ENCODE results near the gene LY6G6D.
"Not testable (repeated sequence)": the region's sequence is repeated elsewhere in the genome, so short reads cannot be mapped to it uniquely, and the experiment has no call there.

Gene LY6G6D

DNA sequence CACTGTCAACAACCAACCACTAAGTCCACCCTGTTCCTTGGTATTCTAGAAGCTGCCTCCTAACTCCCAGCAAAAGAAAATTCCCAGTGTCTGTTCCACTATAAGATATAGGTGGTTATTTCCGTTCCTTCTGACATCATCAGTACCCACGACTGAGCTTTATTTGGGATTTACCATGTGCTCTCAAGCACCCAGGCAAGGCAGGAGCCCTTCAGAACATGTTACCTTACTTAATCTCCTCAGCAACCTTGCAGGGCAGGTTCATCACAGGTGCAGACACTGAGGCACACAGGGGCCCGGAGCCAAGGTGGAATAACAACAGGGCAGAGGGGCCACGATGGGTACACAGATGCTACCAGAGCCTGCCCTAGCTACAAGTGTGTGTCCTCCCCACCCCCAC, 22.8 kb upstream of the LY6G6D start:
- peak; percentile 67 for DNase-seq (ENCODE audit: low spot score)

DNA sequence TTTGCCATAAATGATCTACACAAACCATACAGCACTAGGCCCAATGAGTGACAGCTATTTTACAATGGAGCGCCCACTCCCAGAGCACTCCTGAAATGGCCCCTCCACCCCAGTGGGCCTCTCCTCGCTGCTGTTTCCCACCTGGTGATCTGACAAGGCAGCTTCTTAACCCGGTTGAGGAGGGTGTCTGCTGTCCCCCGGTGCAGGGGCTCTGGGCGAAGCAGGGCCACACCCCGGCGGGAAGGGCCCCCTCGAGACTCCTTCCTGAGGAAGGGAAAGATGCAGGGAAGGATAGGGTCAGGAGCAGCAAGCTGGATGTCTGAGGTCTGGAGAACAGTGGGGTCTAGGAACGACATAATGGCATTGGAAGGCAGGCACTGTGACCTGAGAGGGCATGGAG, 22.3 kb upstream of the LY6G6D start:
- DNase-seq (ENCODE audit: low spot score) = no peak

DNA sequence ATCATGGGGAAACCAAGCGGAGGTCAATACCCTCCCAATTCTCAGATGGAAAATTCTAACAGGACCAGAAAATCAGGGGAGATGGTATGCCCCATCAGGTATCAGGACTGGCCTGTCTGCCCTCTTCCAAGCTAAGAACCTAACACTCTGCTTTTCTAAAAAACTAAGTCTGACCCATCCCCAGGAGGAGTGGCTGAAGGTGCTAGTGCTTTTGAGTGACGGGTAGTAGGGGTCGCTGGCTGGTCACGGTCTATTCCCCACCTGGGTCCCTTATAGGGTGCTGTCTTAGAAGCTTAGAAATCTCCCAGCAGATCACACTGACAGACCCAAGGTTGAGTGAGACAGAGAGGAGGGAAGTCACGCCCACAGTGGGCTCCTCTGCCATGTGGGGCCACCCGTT, 21.6 kb upstream of the LY6G6D start:
- no peak for DNase-seq (ENCODE audit: low spot score)

DNA sequence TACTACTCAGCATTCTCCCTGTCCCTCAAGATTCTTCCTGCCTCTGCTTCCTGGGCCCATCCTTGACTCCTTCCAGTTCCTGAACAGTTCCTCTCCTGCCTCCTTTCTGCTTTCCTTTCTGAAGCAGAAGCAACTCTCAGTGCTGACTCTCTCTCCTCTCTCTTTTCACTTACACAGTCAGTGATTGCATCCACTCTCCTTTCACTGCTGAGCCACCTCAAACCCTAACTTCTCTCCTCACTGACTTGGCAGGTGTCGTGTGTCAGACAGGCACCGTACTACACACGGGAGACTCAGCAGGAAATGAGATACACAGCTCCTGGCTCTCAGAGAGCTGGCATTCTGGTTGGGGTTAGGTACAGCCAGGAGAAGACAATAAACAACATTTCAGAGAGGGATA, 17.6 kb upstream of the LY6G6D start:
- DNase-seq (ENCODE audit: low spot score) = no peak

DNA sequence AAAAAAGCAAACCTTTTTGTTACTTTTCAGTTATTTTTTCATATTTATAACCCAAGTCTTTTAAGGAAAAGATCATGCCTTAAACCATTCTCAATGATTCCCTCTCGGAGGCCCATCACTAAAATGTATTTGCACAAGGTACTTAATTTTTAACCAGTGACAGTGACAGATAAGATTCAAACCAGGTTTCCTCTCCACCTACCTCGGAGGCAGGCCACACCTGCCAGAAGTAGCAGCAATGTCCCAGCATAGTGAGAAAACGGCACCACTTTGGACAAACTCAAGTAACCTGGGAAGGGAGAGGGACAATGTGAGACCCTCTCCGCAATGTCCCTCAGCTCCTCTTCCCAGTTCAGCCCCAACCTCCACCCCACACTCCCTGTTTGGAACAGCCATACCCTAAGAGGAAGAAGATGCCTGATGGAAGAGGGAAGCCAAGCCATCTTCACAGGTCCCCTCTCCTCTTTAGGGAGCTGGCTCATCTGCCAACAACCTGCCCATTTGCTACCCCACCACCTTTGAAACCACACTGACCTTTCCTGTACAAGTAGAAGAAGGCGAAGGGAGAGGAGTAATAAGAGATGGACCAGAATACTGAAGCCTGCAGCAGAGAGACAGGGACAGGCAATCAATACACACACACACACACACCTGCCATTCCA, 14.3 kb upstream of the LY6G6D start:
- no peak for DNase-seq (ENCODE audit: low spot score)

DNA sequence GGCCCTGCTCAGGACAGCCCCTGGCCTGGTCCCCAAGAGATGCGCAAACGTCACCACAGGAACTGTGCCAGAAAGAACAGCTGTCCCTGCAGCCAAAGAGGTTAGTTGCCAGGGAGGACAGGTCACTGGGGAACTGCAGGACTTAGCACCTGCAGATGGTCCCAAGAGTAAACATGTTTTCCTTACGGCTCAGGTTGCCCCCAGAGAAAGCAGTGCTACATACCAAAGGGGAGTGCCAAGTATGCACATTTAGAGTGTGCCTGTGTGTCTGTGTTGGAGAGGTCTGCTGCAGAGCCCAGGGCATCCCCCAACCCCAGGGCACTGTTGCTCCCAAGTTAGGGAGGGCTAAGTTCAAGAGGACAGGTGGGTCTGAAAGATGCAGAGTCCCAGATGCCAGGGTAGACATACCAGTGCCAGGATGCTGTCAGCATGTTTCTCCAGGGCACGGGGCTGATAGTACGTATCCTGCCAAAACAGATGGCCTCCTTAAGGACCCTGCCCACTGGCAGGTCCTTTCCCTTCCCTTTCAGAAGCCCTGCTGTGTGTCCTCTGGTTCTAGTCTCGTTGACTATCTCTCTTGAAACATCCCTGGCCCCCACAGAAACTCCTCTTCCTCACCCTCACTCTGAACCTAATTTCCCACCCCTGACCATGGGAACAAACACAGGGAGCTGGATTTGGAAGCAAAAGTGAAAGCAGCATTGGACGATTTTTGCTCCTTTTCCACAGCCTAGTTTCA, 13.3 kb upstream of the LY6G6D start:
- no peak for DNase-seq (ENCODE audit: low spot score)

DNA sequence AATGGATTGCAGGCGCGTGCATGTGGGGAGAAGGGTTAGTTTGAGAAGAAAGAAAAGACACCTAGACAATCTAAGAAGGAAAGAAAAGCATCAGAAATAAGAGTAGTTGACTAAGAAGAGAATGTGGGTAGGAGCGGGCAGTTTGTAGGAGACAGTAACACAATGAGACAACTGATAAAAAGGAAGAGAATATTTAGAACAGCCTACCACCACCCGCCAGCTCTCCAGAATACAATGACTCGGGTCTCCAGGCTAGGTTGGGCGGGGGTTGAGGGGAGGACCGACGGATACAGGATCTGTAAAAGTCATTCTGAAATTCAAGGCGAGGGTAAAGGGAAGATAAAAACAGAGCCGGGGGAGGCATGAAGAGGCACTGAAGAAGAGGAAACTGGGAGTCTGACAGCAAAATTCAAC, 12.7 kb upstream of the LY6G6D start:
- DNase-seq (ENCODE audit: low spot score) = no peak

DNA sequence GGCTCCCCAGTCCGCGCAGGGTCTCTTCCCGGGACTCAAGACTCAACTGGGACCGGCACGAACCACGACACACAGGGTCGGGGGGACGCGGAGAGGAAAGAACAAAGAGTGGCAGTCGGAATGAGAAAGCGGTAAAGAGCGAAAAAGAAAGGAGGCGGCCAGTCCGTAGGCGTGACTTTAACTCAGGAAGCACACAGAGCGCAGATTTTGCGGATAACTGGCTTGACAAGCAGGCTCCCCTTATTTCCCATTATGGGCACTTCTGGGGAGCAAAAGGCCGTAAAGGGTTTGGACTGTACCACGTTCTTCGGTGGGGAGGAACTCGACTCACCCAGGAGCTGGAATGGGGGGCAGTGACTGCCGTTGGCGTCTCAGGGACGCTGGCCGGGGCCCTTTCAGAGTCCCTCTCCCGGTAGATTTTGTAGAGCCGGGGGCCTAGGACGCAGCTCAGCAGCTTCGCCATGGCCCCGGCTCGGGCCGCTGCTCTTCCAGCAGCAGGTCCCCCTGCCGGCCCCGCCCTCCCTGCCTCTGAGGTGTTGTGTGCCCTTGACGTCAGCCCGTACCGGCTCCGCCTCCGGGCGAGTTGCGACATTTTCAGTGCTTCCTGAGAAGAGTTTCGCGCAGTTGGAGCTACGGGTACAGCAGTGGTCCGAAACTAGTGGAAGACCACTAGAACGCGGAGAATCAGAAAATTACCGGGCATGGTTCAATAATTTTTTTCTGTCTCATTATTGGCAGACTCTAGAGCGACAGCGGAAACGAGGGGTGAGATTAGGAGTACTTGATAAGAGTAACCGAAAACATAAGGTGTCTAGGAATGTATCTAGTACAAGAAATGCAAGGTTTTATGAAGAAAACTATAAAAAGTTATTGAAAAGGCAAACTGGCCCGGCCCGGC, 12.1 kb upstream of the LY6G6D start, which contains the start of gene ABHD16A:
Gene ABHD16A (minus strand): TSS at position 506 of the 898 bp plus-strand sequence. CDS start 43 bp downstream, at position 463.
- DNase-seq (ENCODE audit: low spot score) = peak; percentile 99

DNA sequence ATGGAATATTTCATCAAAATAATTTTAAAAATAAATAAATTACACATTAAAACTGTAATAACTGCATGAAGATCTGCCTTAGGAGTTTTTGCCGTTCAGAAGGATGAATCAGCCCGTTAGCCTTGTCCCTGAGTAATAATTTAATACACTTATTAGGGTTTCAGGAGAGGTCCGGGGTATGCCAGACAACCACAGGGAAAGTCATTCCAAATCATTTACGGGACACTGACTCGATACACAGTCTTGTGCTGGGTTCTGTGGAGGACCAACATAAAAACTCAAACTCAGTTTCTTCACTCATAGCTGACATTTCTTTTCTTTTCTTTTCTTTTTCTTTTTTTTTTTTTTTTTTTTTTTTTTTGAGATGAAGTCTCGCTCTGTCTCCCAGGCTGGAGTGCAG, 9.2 kb upstream of the LY6G6D start:
- no peak for DNase-seq (ENCODE audit: low spot score)

DNA sequence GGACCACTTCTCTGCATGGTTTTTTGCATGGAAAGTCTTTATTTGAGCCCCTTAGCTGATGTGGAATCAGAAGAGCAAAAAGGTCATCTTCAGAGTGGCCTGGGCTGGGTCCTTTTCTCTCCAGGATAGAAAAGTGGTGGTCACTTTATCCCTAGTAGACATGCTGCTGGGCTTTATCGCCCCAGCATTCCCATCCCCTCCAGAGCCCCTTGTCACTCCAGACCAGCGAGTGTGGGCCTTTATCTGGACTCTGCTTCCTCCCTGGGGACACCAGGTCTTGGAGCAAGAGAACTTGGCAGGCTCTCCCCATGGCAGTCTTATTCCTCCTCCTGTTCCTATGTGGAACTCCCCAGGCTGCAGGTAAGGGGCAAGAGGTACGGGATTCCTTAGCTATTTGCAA, 8.5 kb upstream of the LY6G6D start, which contains the start of gene LY6G6F:
Gene LY6G6F (plus strand): TSS at position 268 of the 400 bp plus-strand sequence. CDS start 41 bp downstream, at position 309.
- no peak for DNase-seq (ENCODE audit: low spot score)

DNA sequence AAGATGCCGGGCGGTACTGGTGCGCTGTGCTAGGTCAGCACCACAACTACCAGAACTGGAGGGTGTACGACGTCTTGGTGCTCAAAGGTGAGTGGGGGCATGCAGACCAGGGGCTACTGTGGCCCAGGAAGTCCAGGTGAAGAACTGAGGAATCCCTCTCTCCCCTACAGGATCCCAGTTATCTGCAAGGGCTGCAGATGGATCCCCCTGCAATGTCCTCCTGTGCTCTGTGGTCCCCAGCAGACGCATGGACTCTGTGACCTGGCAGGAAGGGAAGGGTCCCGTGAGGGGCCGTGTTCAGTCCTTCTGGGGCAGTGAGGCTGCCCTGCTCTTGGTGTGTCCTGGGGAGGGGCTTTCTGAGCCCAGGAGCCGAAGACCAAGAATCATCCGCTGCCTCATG, 7.4 kb upstream of the LY6G6D start:
- DNase-seq (ENCODE audit: low spot score) = no peak

DNA sequence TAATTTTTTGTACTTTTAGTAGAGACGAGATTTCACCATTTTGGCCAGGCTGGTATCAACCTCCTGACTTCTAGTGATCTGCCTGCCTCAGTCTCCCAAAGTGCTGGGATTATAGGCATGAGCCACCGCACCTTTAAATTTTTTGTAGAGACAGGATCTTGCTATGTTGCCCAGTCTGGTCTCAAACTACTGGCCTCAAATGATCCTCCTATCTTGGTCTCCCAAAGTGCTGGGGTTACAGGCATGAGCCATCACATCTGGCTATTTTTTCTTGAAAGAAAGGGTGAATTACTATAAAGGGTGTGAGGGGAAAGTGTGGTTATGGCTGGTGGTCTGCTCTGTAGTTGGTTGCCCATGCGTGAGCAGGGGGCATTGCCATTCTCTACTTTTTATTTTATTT, 6.9 kb upstream of the LY6G6D start:
- no peak for DNase-seq (ENCODE audit: low spot score)

DNA sequence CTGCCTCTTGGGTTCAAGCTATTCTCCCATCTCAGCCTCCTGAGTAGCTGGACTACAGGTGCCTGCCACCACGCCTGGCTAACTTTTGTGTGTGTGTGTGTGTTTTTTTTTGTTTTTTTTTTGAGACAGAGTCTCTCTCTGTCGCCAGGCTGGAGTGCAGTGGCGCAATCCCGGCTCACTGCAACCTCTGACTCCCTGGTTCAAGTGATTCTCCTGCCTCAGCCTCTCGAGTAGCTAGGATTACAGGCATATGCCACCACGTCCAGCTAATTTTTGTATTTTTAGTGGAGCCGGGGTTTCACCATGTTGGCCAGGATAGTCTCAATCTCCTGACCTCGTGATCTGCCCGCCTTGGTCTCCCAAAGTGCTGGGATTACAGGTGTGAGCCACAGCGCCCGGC, 6.0 kb upstream of the LY6G6D start:
- not testable (repeated sequence) for DNase-seq (ENCODE audit: low spot score)

DNA sequence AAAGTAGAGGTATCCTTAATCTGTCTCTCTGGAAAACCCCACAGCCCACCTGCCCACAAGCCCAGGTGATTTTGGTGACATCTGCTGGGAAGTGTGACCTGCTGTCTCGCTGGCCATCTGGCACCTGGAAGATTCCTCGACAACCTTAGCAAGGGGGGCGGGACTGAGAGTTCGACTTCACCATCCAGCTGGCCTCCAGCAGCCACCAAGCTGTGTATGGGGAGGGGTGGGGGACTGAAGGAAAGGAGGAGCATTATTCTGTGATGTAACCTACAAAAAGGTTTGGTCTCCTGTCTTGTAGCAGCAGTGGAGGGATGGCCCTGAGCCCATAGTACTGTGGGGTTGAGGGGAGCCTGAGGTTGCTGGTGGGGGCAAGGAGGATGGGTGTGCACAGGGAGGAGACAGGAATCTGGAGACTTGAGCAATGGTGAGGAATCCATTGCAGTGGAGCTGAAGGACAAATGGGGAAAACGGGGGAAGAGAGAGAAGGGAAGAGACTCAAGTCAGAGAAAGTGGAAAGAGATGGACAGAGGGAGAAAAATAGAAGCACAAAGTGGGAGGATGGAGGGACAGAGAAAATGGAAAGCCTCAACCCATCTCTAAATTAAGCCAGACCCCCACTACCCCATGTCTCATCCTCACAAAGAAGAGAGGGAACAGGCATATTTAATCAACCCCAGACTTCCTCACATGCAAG, 4.5 kb upstream of the LY6G6D start:
- no peak for DNase-seq (ENCODE audit: low spot score)

DNA sequence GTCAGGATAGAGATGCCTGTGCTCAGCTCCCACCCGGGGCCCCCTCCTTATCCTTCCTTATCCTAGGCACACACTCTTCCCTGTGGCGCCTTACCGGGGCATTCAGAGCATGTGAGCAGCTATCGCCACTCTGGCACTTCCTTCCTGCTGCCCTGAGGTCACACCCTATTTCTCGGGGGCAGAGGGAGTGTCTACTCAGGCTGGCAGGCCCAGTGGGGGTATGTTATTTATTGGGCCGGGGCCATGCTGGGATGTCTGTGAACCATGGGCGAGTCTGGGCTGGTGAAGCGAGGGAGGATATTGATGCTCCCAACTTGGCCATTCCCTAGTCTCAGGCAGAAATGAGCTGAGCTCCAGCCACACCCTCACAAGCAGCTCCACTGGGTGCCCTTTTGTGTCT, 3.9 kb upstream of the LY6G6D start:
- DNase-seq (ENCODE audit: low spot score) = no peak

DNA sequence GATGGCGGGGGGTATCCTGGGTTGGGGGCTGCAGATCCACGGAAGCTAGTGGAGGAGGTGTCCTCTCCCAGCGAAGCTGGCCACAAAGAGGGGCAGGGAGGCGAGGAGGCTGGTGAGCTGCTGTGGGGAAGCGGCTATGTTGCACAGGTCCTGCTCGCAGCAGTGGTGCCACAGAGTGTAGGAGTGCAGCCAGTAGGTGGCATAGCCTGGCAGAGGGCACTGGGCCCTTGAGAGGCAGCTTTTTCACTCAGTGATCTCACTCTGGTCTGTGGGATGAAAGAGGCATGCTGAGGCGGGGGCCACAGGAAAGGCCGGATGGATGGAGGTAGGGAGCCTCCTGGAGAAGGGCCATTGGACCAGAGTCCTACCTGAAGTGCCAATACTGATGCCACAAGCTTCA, 2.9 kb upstream of the LY6G6D start:
- DNase-seq (ENCODE audit: low spot score) = no peak

DNA sequence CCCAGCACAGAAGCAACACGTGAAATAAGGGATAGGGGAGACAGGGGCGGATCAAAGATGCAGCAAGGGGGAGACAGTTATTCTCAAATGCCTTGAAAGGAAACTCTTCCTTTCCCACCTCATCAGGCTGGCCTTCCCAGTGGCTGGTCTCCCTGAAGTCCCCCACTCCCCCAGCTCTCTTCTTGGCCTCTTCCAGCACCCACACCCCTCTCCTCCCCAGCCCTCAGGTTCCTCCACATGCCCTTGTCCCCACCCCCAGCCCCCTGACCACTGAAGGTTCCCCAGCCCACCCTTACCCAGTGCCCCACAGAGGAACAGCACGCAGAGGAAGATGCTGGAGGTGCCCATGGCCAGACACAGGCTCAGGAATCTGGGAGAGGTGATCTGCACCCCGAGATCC, 1.7 kb upstream of the LY6G6D start:
- no peak for DNase-seq (ENCODE audit: low spot score)

DNA sequence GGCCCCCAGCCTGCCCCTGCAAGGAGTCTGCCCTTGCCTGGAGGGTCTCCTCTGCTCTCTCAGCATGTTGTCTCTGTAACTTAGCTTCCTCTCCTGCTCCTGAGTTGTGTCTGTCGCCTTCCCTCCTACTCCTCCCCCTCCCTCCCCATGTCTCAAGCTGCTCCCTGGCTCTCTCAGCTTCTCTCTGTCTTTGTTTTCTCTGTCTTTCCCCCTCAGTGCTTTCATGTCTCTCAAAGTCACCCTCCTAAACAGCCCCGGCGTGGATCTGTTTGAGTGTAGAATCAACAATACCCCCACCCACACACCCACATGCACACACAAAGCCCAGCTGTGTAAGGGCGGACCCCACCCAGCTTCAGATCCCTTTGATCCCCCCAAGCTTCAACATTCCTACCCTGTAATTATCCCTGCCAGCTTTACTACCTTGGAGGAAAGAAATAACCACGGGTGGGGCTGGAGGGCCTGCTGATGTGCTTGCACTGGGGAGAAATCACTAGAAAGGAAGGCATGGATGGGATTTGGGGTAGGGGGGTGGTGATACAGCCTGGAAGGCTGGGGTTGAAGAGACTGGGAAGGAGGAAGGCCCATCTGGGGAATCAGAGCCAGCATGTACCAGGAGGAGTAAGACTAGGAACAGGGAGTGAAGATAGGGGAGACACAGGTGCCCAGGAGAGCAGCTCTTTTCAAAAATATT, 1.0 kb upstream of the LY6G6D start:
- DNase-seq (ENCODE audit: low spot score) = no peak

DNA sequence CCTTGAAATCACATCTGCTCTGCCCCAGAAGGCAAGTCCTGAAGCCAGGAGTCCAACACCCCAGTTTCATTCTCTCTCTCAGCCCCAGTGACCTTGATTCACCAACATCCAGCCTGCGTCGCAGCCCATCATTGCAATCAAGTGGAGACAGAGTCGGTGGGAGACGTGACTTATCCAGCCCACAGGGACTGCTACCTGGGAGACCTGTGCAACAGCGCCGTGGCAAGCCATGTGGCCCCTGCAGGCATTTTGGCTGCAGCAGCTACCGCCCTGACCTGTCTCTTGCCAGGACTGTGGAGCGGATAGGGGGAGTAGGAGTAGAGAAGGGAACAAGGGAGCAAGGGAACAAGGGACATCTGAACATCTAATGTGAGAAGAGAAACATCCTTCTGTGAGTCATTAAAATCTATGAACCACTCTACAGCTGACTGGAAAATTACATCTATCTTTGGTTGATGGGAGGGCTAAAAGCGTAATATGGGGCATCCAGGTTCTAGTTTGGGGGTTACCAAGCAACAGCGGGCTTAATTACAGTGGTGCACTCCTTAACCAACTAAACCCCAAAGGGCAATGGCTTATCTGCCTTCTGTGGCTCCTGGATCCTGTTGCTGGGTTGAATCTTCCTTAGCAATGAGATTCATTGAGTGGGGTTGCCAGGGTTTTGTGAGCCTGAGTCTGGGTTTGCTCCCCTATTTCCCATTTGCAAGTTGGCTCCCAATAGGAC, 2.5 kb downstream of the LY6G6D start:
- no peak for DNase-seq (ENCODE audit: low spot score)

DNA sequence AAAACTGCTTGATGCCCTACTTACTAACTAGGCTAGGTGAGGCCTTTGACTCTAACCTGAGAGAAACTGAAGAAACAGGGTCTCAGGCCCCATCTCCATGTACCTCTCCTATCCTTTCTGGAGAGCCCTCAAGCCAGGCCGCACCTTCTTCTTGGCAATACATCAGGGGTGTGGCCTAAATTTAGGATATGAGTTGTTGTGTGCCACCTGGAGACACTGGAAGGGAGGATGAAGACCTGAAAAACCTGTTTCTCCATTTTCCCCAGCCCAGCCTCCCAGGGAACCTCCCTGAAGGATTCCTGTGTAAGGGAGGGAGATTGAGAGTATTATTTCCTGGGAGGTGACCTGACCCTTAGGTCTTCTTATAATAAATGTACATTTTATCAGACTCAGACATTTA, 3.1 kb downstream of the LY6G6D start:
- no peak for DNase-seq (ENCODE audit: low spot score)

DNA sequence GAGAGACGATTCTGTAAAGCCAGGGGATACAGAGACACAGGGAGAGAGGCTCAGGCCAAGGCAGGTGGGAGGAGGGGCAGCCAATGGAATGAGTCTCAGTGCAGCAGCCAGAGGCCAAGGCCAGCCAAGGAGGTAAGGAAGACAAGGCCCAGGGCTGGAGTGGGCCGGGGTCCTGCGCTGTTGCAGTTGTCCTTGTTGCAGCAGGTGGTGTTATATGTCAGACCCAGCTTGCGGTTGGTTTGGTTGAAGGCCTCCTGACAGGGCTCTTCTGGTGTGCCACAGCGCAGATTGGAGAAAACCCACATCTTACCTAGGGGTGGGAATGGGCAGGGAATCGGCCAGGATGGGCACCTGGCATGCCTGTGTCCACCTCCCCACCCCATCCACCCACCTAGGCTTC, 3.9 kb downstream of the LY6G6D start:
- DNase-seq (ENCODE audit: low spot score) = no peak

All from putamen (tissue), 1 donor.